HCEC 1CT (cell line): Measurements from ENCODE around the gene MPZL2.

Source experiments
- DNase-seq: peaks from one replicate; pipeline ENCODE4 v3.0.0-alpha.2; 2017

The MPZL2 gene

DNA sequence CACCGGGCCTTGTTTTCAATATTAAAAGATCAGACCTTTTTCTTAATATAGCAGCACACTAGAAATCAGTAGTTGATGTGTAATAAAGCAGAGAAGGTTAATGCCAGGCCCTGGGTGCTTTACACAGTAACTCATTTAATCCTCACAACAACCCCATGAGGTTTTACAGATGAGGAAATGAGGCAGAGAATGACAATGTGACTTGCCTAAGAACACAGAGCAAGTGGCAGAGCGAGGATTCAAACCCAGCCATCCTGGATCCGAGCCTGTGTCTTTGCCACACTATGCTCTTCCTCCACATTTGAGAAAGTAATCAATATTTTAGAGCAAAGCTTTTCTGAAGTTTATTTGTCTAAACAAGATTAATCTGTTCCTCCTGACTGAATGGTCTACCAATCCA lies 46.5 kb downstream of the MPZL2 start:
- DNase-seq: no peak

DNA sequence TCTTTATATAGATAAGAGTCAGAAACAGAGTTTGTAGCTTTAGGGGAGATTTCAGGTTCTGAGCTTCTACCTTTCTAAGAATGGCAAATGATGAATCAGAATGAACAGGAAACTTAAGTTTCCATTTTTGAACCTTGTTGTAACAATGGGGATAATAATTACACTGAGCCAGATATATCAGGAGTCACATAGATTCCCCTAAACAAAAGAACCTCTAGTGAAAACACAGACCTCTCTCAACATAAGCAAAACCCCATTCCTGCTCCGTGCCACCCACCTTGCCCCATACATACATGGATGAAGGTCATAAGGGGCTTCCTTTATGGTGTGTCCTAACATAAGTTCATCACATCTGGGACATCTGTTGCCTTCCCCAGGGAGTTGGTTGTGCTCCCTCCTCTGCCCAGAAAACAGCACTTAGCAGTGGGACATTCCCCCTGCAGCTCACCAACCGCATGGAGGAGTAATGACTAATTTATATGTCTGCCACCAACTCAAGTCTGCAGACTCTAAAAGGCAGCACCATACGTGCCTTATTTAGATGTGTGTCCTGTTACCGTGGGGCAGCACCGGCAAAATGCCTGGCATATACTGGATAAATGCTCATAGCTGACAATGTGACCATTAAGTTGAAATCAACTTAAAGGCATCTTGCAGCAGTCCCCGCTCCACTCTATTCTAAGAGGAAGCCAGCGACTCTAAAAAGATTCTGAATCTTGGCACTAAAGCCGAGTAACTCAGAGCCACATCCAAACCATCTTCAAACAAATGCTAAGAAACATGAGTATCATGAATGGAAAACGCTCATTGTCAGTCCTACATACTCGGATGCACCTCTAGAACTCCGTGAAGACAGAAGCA lies 47.2 kb downstream of the MPZL2 start:
- no peak for DNase-seq

DNA sequence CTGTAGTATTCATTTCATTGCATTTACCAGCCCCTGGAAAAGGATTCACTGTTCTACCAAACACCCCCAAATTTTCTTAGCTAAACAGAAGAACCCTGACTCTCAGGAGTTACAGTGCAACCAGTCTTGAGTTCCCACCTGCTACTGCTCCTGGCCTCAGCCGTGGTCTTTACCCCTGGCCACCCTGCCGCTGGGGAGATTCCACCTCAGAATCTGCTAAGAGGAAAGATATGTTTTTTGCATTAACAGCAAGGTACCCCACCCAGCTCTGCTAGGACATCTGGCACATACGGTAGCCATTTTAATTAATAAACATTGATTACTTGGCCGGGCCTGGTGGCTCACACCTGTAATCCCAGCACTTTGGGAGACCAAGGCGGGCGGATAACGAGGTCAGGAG lies 48.3 kb downstream of the MPZL2 start:
- DNase-seq: no peak

DNA sequence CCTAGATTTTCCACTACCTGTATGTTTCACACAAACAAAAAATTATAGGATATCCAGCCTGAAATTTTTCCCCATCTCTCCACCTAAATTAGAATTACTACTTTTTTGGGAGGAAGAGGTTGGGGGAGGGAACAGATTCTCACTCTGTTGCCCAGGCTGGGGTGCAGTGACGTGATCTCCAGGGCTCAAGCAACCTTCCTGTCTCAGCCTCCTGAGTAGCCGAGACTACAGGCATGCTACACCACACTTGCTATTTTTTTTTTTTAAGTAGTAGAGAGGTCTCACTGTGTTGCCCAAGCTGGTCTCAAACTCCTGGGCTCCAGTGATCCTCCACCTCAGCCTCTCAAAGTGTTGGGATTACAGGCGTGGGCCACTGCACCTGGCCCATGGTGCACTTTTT lies 48.8 kb downstream of the MPZL2 start:
- DNase-seq: no peak

DNA sequence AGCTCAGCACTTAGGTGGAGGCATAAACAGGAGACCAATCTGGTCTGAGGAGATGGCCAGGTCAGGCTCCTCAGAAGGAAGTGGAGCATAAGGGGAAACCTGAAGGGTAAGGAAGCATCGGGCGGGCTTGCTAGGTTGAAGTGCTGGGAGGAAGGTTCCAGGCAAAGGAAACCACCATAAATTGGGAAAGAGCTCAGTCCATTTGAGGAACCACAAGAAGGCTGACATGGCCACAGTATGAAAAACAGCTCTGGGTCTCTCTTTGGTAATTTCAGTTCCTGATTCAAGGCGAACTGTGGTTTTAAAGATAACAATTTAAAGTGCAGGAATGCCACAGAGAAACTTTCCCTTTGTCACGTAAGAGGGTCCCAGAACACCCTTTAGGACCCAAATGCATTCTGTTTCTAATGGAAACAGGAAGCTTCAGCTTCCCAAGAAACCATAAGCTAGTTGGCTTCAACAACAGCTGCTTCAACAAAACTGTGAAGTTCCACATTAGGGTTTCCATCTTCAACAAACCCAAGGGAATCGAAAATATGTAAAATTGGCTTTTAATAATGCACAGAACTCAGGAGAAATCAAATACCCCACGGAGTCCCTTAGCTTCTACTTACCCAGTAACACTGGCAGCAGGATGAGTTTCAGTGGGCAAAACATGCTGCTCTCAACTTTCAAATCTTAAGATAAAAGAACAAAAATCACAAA lies 49.7 kb downstream of the MPZL2 start:
- DNase-seq: no peak

DNA sequence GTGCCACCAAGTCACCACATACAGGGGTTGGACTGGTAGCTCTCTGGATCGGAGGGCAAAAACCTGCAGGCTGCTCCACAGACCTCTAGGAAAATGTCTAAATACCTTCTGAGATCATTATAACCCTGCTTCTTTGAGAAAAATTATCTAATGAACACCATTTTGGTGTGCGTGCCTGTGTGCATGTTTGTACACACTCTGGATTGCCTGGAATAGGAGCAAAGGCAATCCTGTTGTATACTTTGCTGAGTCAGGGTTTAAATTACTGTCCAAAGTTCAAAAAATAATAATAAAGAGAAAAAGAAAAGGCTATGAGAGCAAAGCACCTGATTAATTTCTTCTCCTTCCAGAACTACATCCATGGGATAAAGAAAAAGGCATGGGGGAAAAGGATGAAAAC lies 50.3 kb downstream of the MPZL2 start:
- DNase-seq: no peak

DNA sequence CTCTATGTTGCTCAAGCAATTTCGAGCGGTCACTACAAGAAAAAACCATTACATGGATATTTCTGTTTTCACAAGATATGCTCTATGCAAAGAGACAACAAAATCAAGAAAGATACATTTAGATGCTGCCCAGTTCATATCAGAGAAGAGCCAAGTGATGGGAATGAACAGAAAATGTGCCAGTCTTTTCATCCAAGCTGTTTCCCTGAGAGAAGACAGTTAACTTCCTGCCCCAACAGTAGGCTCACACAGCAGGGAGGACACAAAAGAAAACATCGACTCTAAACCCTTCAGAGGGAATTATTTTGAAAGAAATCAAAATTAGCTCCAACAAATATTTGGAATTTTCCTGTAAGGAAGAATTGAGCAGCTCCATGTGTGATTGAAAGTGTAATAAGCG lies 50.9 kb downstream of the MPZL2 start:
- DNase-seq: no peak

DNA sequence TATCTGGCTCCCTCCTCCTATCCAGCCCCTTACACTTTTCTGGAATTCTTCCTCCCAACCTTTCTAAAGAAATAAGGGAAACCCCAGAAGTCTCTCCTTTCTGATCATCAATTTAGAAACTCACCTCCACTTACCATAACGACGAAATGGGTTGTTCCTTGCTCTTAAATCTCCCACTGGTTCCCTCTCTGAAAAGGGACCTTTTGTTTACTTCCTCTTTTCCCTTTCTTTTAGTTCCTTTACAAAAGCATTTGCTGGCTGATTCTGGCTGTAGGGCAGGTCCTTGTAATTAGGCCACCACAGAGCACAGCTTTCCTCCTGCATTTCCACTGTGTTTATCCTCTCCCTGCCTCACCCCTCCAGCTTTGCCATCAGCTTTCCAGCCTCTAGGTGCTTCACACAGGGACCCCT lies 51.3 kb downstream of the MPZL2 start:
- DNase-seq: no peak

DNA sequence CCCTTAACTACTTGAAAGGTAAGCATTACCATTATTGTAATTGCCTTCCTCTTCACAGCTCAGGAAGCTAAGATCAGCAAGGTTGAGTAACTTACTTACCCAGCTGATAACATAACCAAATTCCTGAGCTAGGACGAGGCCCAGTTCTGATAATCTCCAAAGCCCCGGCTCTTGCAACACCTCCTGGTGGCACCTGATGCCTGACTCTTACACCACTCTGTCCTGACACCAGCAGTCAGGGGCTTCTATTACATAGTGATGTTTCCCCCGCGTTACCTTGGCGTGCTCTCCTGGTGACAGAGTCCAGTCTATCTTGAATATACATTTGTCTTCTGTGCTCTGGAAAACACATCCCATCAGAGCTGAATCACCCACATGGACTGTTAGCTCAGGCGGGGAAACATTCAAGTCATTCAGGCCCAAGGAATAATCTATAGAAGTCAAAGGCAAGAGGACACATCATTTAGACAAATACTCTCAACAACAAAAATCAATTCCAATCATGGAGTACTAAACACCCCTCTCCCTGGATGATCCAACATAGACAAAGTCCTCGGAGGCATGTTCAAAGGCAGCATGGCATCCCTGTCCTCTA lies 51.9 kb downstream of the MPZL2 start:
- no peak for DNase-seq

DNA sequence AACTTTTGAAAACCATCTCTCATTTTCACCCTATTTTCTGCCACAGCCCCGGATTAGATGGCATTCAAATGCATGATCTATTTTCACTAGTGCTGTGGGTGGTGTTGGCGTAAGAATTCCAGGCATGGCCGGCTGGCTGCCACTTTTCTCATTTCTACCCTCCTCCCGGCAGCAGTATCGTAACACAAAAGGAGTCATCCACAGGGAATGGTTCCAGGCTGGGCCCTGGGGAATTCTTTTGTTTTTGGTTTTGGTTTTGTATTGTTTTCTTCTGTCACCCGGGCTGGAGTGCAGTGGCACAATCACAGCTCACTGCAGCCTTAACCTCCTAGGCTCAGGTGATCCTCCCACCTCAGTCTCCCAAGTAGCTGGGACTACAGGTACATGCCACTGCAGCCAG lies 53.1 kb downstream of the MPZL2 start:
- no peak for DNase-seq

DNA sequence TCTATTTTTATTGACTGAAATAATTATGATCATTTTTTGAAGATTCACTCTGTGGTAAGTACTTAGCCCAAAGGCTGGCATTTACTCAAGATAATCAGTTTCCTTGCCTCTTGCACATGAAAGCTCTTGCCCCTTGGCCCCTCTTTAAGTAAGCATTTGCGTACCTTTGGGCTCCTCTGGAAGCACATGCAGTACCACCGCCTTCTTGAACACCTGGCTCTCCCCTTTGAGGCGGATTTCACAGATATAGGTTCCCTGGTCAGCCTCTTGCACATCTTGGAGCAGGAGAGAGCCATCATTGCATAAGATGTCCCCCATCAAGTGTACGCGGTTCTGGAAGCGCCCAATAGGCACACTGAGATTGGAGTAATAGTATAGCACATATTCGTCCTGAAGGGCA lies 53.8 kb downstream of the MPZL2 start:
- no peak for DNase-seq

DNA sequence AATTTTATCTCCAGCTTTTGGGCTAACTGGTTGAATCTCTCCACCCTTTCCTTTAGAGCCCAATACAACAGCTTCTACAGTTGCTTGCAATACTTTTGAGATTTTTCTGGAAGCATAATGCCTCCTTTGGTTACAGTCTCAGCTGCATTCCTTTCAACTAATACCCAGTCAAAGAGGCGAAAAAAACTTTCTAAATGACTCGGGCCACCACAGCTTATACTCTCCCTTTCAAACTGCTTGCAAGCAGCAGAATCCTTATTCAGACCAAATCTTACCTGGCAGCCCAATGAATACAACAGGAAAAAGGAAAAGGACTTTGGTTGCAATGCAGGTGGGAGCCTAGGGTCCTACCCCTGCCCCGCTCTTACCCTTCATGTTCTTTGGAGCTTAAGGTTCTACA lies 55.1 kb downstream of the MPZL2 start:
- DNase-seq: no peak

DNA sequence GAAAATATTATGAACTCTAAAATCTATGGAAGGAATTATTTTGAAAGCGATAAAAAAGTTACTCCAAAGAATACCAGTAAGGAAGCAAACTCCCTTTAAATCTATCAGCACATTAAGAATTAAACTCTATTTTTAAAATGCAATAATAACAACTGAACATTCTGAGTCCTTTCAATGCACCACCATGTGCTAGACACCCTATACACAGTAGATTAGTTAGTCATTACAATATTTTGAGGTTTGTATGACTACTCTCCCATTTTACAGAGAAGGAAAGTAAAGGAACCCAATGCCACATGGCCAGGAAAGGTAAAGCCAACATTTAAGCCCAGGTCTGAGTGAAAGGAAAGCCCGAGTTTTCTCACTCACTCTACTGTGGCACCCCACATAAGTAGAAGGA lies 57.0 kb downstream of the MPZL2 start:
- no peak for DNase-seq

DNA sequence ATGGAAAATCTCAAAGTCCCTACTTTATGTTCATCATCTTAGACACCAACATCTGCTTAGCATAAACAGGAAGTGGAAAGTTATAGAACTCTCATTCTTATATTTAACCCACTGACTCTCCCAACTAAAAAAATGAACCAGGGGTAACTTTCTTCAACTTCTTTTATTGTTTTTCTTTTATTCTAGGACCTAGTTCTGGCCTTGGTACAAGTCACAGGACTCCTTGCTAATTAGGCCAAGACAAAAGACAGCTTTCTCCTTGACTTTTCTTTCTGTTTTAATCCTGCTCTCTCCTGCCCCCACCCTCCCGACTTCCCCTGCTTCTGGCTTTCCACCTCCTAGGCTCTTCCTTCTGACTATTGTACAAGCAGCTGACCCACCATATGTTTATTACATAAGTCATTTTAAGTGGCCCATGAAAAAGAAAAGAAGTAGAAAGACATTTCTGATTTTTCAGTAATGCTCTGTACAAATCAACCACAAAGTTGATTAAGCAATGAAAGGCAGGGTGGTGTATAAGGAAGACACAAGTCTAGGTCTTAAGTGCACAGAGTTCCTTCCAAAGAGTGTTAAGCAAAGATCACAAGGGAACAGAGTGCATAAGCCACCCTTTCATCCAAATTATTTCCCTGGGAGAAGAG lies 57.6 kb downstream of the MPZL2 start:
- DNase-seq: no peak

DNA sequence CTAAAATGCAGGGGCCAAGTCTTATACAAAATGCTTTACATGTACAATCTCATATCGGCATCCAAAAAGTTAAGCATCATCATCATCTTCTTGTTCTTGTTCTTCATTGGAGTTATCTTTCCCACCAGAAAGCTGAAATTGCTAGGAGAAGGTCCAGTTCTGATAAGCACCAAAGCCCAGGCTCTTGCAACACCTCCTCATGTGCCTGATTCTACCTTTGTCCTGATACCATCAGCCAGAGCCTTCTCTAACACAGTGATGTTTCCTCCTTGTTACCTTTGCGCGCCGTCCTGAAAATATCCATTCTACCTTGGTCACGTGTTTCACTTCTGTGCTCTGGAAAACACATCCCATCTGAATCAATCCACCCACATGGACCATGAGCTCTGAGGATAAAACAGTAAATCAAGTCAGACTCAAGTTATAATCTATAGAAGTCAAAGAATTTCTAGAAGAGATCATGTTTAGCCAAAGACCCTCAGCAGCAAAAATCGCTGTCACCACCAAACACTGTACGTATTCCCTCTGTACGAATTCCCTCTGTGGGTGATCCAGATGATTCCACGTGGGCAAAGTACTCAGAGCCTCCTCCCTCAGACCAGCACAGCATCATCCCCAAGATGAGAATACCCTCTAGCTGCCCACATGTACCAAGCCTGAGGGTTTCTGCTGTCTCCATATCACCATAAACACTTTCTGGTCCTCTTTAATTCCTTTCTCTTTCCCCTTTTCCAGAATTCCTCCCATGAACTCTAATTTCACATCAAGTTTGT lies 58.3 kb downstream of the MPZL2 start:
- no peak for DNase-seq
